K562 (cell line): ENCODE data around the gene CXorf65. TPM values are rescaled to one million over a fixed set of nuclear protein-coding genes. Genes with fewer than 3 reads are reported as not detected.

Experiments
- ATAC-seq: fragments of 200-7000 bp; cut with Tn5 transposase; 3 replicates; pipeline ENCODE4 v1.9.1; 2020; ENCODE audit warnings: moderate library complexity
- BruUV-seq: library from RNA; stranded (reverse); fragments of 400-500 nt; replicated peaks from 2 replicates; lab custom pipeline; 2021; lab: Mats Ljungman, UMichigan
- CTCF ChIA-PET: fragments of 300-600 bp; formaldehyde crosslinking; extraction: SDS; loops from one replicate; lab custom pipeline; 2021; ENCODE audit warnings: low intra/inter-chr PET ratio; lab: Yijun Ruan, JAX
- POLR2A ChIA-PET: fragments of 300-600, 350-650 bp; sonication (Branson Sonifier 250); formaldehyde crosslinking; extraction: SDS; loops from one replicate; lab custom pipeline; 2021; ENCODE audit warnings: antibody characterized with exemption, inconsistent platforms; lab: Yijun Ruan, JAX
- DNase-seq, 4 experiments: peaks; one replicate each; pipeline versions ENCODE4 v3.0.0 to v3.0.0-alpha.2; 2011 to 2018; ENCODE audit warnings: low spot score in 3 of 4, mixed read lengths in 3 of 4; ENCODE audit errors: extremely low read depth in 1 of 4
- FAIRE-seq: peaks from 2 replicates; lab custom pipeline; 2011; peaks lifted over from hg19 to GRCh38; lab: Jason Lieb, UNC
- H2AFZ ChIP-seq: 2 replicates; pipeline ENCODE4 v1.6.0; 2011; ENCODE audit warnings: low read depth, low read length, control low read depth, inconsistent platforms
- H3K27ac ChIP-seq: fragments of 200-600 bp; 3 replicates; pipeline ENCODE4 v1.8.0; 2011; ENCODE audit warnings: low read depth, mild to moderate bottlenecking, control low read depth, inconsistent platforms, low read length, moderate library complexity, mixed read lengths; ENCODE audit errors: extremely low read depth
- H3K27me3 ChIP-seq, 2 experiments: fragments of 300-600 bp in 1 of 2; 2 replicates in 1 of 2; 3 replicates in 1 of 2; pipeline versions ENCODE4 v1.6.0 to v1.8.0; 2011; ENCODE audit warnings: inconsistent platforms in 2 of 2, low read length in 2 of 2, mild to moderate bottlenecking in 1 of 2, mixed read lengths in 1 of 2, moderate library complexity in 1 of 2; ENCODE audit not compliant: control insufficient read depth in 2 of 2, insufficient read depth in 2 of 2
- H3K36me3 ChIP-seq: fragments of 300-600 bp; 3 replicates; pipeline ENCODE4 v1.8.0; 2011; ENCODE audit warnings: mild to moderate bottlenecking, low read length, inconsistent platforms; ENCODE audit not compliant: control insufficient read depth, insufficient read depth
- H3K4me1 ChIP-seq, 2 experiments: fragments of 200-600 bp in 1 of 2; replicated peaks in 1 of 2; 2 replicates in 1 of 2; 3 replicates in 1 of 2; pipeline versions ENCODE4 v1.5.1 to v1.8.0; 2011; ENCODE audit warnings: inconsistent platforms in 2 of 2, low read length in 2 of 2, mild to moderate bottlenecking in 1 of 2, mixed read lengths in 1 of 2, moderate library complexity in 1 of 2; ENCODE audit not compliant: control insufficient read depth in 2 of 2, insufficient read depth in 2 of 2
- H3K4me2 ChIP-seq: 2 replicates; pipeline ENCODE4 v1.6.1; 2011; ENCODE audit warnings: low read length, control low read depth, inconsistent platforms, mixed read lengths; ENCODE audit not compliant: insufficient read depth
- H3K4me3 ChIP-seq: fragments of 200-600 bp; sonication (generic), shearing (Covaris generic); 2 replicates; pipeline ENCODE4 v1.5.1; 2016; ENCODE audit warnings: control low read depth, inconsistent platforms
- H3K79me2 ChIP-seq: fragments of 200-600 bp; 3 replicates; pipeline ENCODE4 v1.8.0; 2011; ENCODE audit warnings: low read length, inconsistent platforms; ENCODE audit not compliant: control insufficient read depth, insufficient read depth
- H3K9ac ChIP-seq, 2 experiments: 2 replicates each; pipeline versions ENCODE4 v1.6.0 to v1.6.1; 2011; ENCODE audit warnings: low read depth in 2 of 2, low read length in 2 of 2, control low read depth in 1 of 2, inconsistent platforms in 1 of 2, mild to moderate bottlenecking in 1 of 2, mixed read lengths in 1 of 2; ENCODE audit not compliant: insufficient read depth in 1 of 2
- H3K9me1 ChIP-seq: one replicate; pipeline ENCODE4 v1.6.0; 2011; ENCODE audit warnings: inconsistent platforms, mild to moderate bottlenecking, low read length, moderate library complexity; ENCODE audit not compliant: control insufficient read depth, insufficient read depth
- H3K9me3 ChIP-seq: replicated peaks from 2 replicates; pipeline ENCODE4 v1.5.1; 2011; ENCODE audit warnings: low read depth, low read length, inconsistent platforms; ENCODE audit not compliant: control insufficient read depth, insufficient read depth
- H4K20me1 ChIP-seq: replicated peaks from 2 replicates; pipeline ENCODE4 v1.6.1; 2011; ENCODE audit warnings: low read length, inconsistent platforms, mixed read lengths; ENCODE audit not compliant: control insufficient read depth, insufficient read depth
- ATF6 ChIP-seq: sonication (generic); formaldehyde crosslinking; IDR thresholded peaks from 2 replicates; pipeline ENCODE4 v1.4.0; 2020; ENCODE audit warnings: mild to moderate bottlenecking, missing genetic modification reagents
- EP300 ChIP-seq: IDR thresholded peaks from 2 replicates; pipeline ENCODE4 v1.6.1; 2012; ENCODE audit warnings: low read length, improper control_type of control experiment
- FOXK2 ChIP-seq, 2 experiments: fragments of 450-650 bp; IDR thresholded peaks in 1 of 2; conservative IDR thresholded peaks in 1 of 2; 2 replicates each; pipeline ENCODE4 v1.6.1; 2016; ENCODE audit warnings: low read depth in 2 of 2, mild to moderate bottlenecking in 1 of 2
- FOXO4 ChIP-seq: fragments of 450-650 bp; formaldehyde crosslinking; IDR thresholded peaks from 2 replicates; pipeline ENCODE4 v1.4.0; 2020; ENCODE audit warnings: mild to moderate bottlenecking, moderate library complexity
- KDM4B ChIP-seq, 2 experiments: fragments of 450-650 bp in 1 of 2; sonication (generic) in 1 of 2; IDR thresholded peaks; 2 replicates each; pipeline ENCODE4 v1.6.1; 2016 to 2017; ENCODE audit warnings: borderline replicate concordance in 2 of 2, antibody characterized with exemption in 1 of 2, low read depth in 1 of 2, mild to moderate bottlenecking in 1 of 2
- NFRKB ChIP-seq: fragments of 450-650 bp; IDR thresholded peaks from 2 replicates; pipeline ENCODE4 v1.6.1; 2016; ENCODE audit warnings: low read depth
- PML ChIP-seq: IDR thresholded peaks from 2 replicates; pipeline ENCODE4 v1.6.1; 2012; ENCODE audit warnings: low read length, inconsistent platforms
- SMARCA4 ChIP-seq: fragments of 450-650 bp; IDR thresholded peaks from 2 replicates; pipeline ENCODE4 v1.6.1; 2016
- SOX6 ChIP-seq: fragments of 450-650 bp; IDR thresholded peaks from 2 replicates; pipeline ENCODE4 v1.6.1; 2014; ENCODE audit warnings: mild to moderate bottlenecking
- ZNF707 ChIP-seq: fragments of 250-450 bp; sonication (Bioruptor Pico); conservative IDR thresholded peaks from 2 replicates; pipeline ENCODE4 v1.8.0; 2022; ENCODE audit warnings: inconsistent platforms, mild to moderate bottlenecking, moderate library complexity
- WGBS: fragments of 100-300 bp; shearing (Covaris generic); methylation state at CpG from one replicate; pipeline ENCODE4 v1.1.6; 2016; ENCODE audit warnings: low coverage, mixed read lengths; ENCODE audit not compliant: insufficient coverage; ENCODE audit errors: missing lambda C conversion rate; 5-methylcytosine and 5-hydroxymethylcytosine counted together
- in situ Hi-C: fragments of 300-500 bp; cut with MboI; formaldehyde crosslinking; loops from 4 replicates; pipeline ENCODE4 v1.15.0; 2018; ENCODE audit warnings: inconsistent platforms, mixed read lengths
- intact Hi-C: fragments of 100-400 bp; cut with micrococcal nuclease; formaldehyde crosslinking; loops from 2 replicates; pipeline ENCODE4 v1.14.2; 2022
- polyA plus RNA-seq, 8 experiments: library from polyadenylated mRNA; depleted of rRNA in 4 of 8; stranded (reverse) in 5 of 8; unstranded in 3 of 8; fragments of >200 nt; fragmentation: Nextera tagmentation in 2 of 8; fragmentation: Illumina TruSeq in 1 of 8; extraction: Ambion mirVana in 2 of 8; extraction: Trizol in 1 of 8; gene quantifications; 2 replicates each; pipeline versions ENCODE4 v1.2.1 to v1.2.3, GENCODE V29; 2011 to 2014; ENCODE audit warnings: inconsistent platforms in 1 of 8, missing spikeins in 1 of 8
- total RNA-seq, 7 experiments: library from RNA; depleted of rRNA in 6 of 7; stranded (reverse); fragments of >200 nt in 6 of 7; fragmentation: Illumina TruSeq in 2 of 7; extraction: Trizol in 2 of 7; gene quantifications; 2 replicates each; pipeline versions ENCODE4 v1.2.1 to v1.2.3, GENCODE V29; 2011 to 2021; ENCODE audit warnings: low replicate concordance in 1 of 7
- TF ChIP-seq, protein P1 (sequence below): fragments of 450-650 bp; IDR thresholded peaks from 2 replicates; pipeline ENCODE4 v1.6.1; 2014; ENCODE audit warnings: low read depth, mild to moderate bottlenecking, moderate library complexity, borderline replicate concordance
- TF ChIP-seq, protein P2 (sequence below), 2 experiments: fragments of 450-650 bp; conservative IDR thresholded peaks; 2 replicates each; pipeline ENCODE4 v1.6.1; 2017; ENCODE audit warnings: mild to moderate bottlenecking in 2 of 2, moderate library complexity in 2 of 2

The CXorf65 gene
- total and polyA plus RNA-seq, 9 of the 15 experiments (the other 6 are each of a cell fraction or from before 2014, with no cell fraction given), result 1.4 to 8.4 (median 2.9) TPM

DNA sequence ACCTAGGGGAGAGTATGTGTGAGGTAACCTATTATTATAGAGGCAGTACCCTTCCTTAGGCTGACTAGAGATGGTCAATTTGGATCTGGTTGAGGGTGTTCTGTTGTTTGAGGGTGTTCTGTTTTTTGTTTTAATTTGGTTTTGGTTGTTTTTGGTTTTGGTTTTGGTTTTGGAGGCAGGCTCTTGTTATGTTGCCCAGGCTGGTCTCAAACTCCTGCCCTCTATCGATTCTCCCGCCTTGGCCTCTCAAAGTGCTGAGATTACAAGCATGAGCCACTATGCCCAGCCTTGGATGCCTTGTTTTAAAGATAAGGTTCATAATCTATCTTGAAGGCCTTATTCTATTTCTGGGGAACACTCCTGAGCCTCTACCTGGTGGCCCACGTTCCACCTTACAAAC is 912 bp downstream of the CXorf65 start (continued):
- no peak for TF ChIP-seq ZNF707 (CRISPR knock-in tag)
- no peak for TF ChIP-seq SOX6
- TF ChIP-seq FOXO4, result no peak
- TF ChIP-seq, all 486 proteins: peak for 0

DNA sequence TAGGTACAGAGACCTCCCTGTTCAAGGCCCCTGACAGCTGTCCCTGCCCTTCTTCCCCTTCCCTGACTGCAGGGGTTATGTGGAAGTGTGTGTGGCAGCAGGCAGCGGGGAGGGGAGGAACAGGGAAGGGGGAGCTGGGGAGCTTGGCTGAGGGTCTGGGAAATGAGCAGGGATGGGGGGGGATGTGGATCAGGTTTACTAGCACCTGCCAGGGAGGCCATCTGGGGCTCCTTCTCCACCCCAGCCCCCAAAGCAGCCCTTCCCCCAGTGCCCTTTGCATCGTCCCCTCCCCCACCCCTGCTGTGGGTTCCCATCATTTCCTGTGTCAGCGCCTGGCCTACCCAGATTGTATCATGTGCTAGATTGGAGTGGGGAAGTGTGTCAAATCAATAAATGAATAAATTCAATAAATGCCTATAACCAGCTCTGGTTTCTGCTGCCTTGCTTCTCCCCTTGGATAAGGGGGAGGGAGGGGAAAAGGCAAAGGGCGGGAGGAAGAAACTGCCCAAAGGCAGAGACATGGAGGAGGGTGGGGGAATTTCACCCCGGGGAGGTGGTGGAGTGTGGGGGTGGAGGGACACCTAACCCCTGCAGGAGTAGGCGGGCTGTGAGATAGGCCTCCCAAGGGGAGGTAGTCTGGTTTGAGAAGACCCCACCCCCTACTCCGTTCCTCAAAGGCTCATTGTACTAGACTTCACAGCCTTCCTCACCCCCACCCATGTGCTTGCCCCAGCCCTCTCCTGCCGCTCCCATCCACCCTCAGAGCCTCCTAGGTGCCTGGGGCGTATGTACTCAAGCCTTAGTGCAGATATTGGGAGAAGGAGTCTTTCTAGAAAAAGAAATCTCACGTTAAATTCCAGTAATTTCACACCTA is 3.2 kb downstream of the CXorf65 start:
- Histone ChIP-seq H3K27me3 (no peaks in the 10 kb centered on the region), H3K4me3 (peak overlapping the region; percentile 44), H3K27ac (peak overlapping the region; percentile 91), H3K4me1 (peaks cover 54 to 67% of the 10 kb centered on the region in 2 experiments), H2AFZ (peak overlapping the region; percentile 72), H3K4me2 (peak overlapping the region; percentile 86), H3K36me3 (peaks cover 3% of the 10 kb centered on the region; the same call in 1 of the 3 replicates), H3K9ac (peak overlapping the region; percentile 82 to 87; a peak in 3 of 4 replicates), H3K9me3 (no peaks in the 10 kb centered on the region), H4K20me1 (no peaks in the 10 kb centered on the region), H3K9me1 (no peaks in the 10 kb centered on the region), H3K79me2 (peaks cover 21% of the 10 kb centered on the region; the same call in 2 of the 3 replicates)
- BruUV-seq, result no TSS peak
- 0% methylated on average over 3 of the region's 10 CpGs for WGBS
- FAIRE-seq (peak; percentile 91), ATAC-seq (peak; percentile 82), DNase-seq (peak; percentile 83 to 94 (median 89))
- POLR2A ChIA-PET, result interaction anchor here (1.0 to 2.3 kb wide), 2 partner anchors 12 to 15 kb away, joined by 3 to 9 read pairs; partner anchors contain the start of gene MED12
- in situ Hi-C loops (no loop called here), intact Hi-C loops (loop anchor here (2.0 kb wide), 1 partner anchor 67 kb away; no protein-coding TSS in a partner anchor)
- CTCF ChIA-PET, result no interaction called here
- TF ChIP-seq SMARCA4 (peak; percentile 57; the same call in 1 of the 2 replicates), NFRKB (0 out of 2 replicates have a peak, but pooled peaks have one; percentile 57), KDM4B (IDR thresholded peaks at IDR 0.05; ENCODE audit: borderline replicate concordance in 2 of 2, low read depth in 1 of 2) (no peak), EP300 (peak; percentile 69; the same call in 1 of the 2 replicates), PML (no peak; the same call in 1 of the 2 replicates), ATF6 (CRISPR knock-in tag) (no peak), FOXK2 (conservative IDR thresholded peaks at IDR 0.05 in 1 of 2, IDR thresholded peaks at IDR 0.05 in 1 of 2; ENCODE audit: low read depth in 2 of 2) (no peak)
- TF ChIP-seq, protein P1, sequence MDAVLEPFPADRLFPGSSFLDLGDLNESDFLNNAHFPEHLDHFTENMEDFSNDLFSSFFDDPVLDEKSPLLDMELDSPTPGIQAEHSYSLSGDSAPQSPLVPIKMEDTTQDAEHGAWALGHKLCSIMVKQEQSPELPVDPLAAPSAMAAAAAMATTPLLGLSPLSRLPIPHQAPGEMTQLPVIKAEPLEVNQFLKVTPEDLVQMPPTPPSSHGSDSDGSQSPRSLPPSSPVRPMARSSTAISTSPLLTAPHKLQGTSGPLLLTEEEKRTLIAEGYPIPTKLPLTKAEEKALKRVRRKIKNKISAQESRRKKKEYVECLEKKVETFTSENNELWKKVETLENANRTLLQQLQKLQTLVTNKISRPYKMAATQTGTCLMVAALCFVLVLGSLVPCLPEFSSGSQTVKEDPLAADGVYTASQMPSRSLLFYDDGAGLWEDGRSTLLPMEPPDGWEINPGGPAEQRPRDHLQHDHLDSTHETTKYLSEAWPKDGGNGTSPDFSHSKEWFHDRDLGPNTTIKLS, result no peak
- TF ChIP-seq, protein P2, sequence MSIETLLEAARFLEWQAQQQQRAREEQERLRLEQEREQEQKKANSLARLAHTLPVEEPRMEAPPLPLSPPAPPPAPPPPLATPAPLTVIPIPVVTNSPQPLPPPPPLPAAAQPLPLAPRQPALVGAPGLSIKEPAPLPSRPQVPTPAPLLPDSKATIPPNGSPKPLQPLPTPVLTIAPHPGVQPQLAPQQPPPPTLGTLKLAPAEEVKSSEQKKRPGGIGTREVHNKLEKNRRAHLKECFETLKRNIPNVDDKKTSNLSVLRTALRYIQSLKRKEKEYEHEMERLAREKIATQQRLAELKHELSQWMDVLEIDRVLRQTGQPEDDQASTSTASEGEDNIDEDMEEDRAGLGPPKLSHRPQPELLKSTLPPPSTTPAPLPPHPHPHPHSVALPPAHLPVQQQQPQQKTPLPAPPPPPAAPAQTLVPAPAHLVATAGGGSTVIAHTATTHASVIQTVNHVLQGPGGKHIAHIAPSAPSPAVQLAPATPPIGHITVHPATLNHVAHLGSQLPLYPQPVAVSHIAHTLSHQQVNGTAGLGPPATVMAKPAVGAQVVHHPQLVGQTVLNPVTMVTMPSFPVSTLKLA (conservative IDR thresholded peaks at IDR 0.05), result peak in 1 of 2 experiments; percentile 45; a peak in 1 of 4 replicates
